D721Med (cell line): ENCODE data around the gene LRRTM3.

Experiments
- DNase-seq: peaks from one replicate; pipeline ENCODE4 v3.0.0; 2011; ENCODE audit warnings: low spot score; ENCODE audit not compliant: insufficient read length
- FAIRE-seq: peaks from 2 replicates; lab custom pipeline; 2011; peaks lifted over from hg19 to GRCh38; lab: Jason Lieb, UNC
- TF ChIP-seq, protein P1 (sequence below): IDR thresholded peaks from 2 replicates; pipeline ENCODE4 v1.5.1; 2012; ENCODE audit warnings: mild to moderate bottlenecking, control low read depth; ENCODE audit not compliant: insufficient read depth; ENCODE audit errors: missing control alignments

Gene LRRTM3

DNA sequence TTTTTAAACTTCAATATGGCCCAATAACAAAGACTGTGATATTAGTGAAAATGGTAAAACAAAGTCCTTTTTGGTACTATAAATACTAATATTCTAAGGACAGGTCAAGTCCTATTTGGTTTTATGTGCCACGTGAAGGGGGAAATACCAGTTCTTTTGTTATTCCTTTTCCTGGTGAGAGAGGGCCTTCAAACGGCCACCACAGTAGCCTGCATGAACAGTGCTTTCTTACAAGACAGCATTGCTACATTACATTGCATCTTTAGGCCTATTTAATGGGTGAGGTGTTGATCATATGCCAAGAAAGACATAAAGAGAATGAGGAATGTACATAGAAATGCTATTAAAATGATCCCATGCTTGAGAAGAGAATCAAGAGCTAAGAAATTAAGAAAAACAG is 214.8 kb downstream of the LRRTM3 start:
- FAIRE-seq, result no peak
- no peak for DNase-seq
- TF ChIP-seq, protein P1, sequence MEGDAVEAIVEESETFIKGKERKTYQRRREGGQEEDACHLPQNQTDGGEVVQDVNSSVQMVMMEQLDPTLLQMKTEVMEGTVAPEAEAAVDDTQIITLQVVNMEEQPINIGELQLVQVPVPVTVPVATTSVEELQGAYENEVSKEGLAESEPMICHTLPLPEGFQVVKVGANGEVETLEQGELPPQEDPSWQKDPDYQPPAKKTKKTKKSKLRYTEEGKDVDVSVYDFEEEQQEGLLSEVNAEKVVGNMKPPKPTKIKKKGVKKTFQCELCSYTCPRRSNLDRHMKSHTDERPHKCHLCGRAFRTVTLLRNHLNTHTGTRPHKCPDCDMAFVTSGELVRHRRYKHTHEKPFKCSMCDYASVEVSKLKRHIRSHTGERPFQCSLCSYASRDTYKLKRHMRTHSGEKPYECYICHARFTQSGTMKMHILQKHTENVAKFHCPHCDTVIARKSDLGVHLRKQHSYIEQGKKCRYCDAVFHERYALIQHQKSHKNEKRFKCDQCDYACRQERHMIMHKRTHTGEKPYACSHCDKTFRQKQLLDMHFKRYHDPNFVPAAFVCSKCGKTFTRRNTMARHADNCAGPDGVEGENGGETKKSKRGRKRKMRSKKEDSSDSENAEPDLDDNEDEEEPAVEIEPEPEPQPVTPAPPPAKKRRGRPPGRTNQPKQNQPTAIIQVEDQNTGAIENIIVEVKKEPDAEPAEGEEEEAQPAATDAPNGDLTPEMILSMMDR, result no peak

DNA sequence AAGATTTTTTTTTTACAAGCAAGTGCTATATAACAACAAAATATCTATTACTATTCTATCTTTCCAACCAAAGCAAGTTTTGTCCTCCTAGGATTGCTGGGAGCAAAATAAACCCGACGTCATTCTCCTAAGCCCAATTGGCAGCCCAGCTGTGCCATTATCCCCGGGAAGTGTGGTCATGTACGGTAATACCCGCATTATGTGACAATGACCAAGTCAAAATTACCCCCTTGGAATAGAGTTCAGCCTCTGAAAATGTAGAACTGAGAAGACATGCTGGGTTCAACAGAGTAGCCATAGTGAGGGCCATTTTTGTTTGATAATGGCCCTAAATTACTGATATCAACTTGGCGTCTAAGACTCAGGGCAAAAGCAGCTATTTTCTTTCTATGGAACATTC is 215.5 kb downstream of the LRRTM3 start:
- TF ChIP-seq, protein P1, result no peak
- FAIRE-seq (no peak), DNase-seq (no peak)

DNA sequence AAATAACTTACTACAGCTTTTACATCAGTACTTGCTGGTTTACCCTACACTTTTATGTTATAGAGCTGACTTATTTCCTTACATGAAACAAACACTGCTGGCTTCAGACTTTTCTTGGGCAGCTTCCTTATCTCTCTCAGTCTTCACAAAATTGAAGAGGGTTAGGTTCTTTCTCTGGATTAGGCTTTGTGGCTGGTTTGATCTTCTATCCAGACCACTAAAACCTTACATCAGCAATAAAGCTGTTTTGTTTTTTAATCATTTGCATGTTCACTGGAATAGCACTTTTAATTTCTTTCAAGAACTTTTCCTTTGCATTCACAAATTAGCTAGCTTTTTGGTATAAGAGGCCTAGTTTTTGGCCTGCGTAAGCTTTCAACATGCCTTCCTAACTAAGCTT is 218.7 kb downstream of the LRRTM3 start:
- no peak for FAIRE-seq
- no peak for DNase-seq
- TF ChIP-seq, protein P1, result no peak
